ENCODE data around the gene KRTAP10-3.

The KRTAP10-3 gene

DNA sequence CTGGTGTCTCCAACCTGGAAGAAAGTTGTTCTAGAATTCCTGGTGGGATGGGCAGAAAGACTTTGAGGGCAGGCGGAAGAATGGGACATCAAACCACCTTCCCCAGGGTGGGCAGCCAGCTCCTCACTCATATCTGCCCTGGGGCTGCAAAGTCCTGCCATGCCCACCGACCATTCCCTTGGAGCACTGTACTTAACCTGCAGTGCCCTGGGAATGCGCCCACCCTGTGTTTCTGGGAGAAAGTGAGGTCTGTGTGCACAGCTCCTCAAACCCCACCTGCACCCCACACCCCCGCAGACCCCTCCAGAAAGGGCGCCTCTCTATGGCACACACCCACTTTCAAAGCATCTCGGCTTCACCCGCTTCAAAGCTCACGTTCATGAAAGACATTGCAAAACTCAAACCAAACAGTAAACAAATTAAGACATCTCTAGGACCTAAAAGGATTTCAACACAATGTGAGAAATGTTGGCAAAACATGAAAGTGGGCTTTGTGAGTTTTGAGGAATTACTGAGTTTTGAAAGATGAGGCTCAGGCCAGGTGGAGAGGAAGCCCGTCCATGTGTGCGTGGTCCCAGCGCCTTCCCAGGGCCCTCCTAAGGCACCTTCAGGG is 43.7 kb downstream of the KRTAP10-3 start:
- DNase-seq = no peak

- DNase-seq = no peak
These were observed 44.4 kb downstream of the KRTAP10-3 start for GRCh38 chr21:44514218-44514520.

DNA sequence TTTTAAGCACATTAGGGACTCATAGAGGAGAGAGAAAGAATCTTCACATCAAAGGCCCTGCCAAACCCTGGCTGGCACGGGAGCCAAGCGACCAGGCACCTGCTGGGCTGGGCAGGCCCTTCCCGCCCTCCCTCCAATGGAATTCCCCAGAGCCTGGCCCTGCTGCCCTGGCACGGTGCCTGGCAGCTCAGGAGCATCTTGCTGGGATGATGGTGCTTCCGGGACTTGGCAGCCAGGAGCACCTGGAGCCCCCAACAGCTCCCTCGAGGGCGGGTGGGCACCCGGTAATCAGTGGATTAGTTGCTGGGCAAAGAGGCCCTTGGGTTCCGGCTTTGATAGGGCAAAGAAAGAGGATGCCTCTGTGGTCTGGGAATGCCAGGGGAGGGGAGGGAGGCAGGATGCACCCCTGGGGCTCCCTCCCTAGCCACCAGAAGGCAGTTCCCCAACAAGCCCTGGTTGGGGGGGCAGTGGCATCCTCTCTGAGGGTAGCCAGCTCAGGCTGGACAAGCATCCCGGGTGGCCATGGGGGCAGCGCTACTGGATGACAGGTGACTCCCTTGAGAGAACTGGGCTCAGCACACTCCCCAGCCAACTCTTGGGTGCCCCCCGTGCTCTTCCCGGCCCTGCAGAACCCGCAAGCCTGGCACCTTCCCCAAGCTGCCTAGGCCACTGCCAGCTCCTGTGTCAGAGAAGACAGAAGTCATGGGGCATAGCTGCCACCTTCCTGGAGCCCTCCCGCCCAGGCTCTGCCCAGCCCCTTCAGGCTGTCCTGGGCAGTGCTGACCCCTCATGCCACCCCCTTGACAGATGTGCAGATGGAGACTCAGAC is 45.0 kb downstream of the KRTAP10-3 start:
- DNase-seq = no peak

GRCh38 chr21:44512496-44513388 is 45.9 kb downstream of the KRTAP10-3 start:
- DNase-seq = no peak

DNA sequence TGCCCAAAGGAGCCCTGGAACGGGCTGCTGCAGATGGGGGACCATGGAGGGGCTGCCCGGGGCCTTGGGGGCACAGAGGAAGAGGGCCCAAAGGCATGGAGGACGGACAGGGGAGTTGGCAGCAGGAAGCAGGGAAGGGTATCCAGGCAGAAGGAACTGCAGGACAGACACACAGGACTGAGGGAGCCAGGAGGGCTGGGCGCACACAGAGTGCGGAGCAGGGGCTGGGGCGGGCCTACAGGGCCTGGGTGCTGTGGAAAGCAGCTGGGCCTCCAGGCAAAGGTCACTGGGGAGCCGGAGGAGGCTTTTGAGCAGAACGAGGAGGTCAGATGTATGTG is 46.7 kb downstream of the KRTAP10-3 start:
- DNase-seq = no peak

- DNase-seq = no peak
These were observed 47.2 kb downstream of the KRTAP10-3 start for GRCh38 chr21:44511219-44511937.

DNA sequence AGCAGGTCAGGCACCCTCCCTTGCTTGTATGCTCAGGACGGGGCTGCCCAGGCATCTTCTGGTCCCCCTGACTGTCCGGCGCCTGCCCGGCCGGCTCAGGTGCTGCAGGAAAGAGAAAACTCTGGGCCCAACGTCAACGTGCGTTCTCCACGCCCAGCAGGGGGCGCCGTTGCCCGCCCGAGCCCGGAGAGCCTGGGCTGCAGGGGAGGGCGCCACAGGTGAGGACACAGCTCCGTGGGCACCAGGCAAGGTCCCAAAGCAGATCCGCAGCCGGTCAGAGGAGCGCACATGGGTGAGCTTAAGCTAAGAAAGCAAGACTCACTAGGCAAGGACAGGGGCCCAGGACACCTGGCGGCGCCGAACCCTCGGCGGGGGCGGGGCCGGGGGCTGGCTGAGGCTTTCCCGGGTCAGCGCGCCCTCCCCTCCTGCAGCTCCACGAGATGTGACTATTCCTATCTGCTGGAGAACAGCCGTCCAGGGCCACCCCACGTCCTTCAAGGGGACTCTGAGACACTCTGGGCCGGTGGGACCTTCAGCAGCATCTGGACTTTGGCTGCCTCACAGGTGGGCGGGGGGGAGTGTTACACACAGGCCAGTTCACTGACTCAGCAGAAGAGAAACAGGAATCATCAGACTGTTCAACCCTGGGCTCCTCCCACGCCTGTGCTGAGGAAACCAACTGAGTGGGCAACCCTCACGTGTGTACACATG is 47.9 kb downstream of the KRTAP10-3 start:
- peak; percentile 52 to 87 (median 72) for DNase-seq

DNA sequence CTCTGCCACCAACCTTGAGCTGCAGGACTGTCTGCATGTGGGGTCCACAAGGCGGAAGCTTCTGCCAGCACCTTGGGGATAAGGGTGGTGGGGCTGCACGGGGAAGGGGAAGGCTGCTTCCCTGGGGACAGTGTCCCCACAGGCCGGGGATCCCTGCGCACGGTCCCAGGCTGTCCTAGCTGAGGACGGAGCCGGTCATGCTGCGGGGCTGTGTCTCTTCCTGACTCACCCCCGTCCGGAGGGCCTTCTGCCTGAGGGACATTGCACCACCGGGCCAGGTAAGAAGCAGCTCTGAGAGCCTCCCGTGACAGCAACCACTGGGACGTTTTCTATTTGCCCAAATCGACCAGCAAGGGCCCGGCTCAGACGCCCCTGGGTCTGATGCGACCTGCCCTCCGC is 48.5 kb downstream of the KRTAP10-3 start:
- DNase-seq = no peak

DNA sequence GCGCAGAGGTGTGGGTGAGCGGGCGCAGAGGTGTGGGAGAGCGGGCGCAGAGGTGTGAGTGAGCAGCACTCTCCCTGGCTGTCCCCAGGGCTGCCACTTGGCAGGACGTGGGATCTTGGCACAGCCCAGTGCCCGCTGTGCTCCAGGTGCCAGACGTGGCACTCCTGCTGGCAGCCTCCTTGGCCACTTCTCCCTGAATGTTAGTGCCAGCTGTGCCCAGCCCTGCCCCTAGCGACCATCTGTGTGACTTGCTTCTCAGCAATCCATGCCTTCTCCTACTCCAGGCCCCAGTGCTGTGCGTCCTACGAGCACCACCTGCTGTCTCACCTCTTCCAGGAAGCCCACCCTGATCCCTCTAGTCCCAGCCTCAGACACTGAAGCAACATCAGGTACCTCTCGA is 49.1 kb downstream of the KRTAP10-3 start:
- DNase-seq = no peak

DNA sequence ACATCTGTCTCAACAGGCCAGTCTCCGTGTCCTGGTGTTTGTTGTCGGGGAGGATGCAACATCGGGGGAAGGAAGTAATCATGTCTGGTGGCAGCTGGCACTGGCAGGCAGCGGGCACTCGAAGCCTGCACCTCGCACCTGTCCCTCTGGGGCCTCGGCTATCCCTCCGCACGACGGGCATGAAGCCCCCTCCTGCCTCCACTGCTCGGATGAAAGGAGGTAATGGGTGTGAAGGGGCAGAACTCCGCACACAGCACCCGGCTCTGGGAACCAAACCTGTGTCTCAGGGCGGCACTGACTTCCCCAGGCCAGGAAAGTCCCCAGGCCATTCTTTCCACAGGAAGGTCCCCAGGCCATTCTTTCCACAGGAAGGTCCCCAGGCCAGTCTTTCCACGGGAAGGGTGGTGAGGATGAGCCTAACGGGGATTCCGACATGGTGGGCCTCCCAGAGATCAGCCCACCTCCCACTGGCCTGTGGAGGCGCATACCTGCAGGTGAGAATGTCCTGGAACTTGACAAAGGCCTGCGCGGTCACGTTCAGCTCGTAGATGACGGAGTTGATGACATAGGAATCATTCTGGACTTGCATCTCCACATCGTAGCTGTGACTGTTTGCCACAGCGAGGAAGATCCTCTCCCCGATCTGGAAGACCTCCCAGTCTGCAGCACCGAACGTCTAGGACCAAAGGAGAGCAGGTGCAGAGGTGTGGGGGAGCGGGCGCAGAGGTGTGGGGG is 49.7 kb downstream of the KRTAP10-3 start:
- no peak for DNase-seq

- no peak for DNase-seq
These were observed 50.2 kb downstream of the KRTAP10-3 start for GRCh38 chr21:44508426-44508710.
